Psoas muscle (tissue), 8 donors: ENCODE measurements around the gene AMH. TPM values are rescaled to one million over a fixed set of nuclear protein-coding genes. Genes with fewer than 3 reads are reported as not detected.

Experiments used
- ATAC-seq, 4 donors: fragments of 200-7000 bp; cut with Tn5 transposase; one replicate each; pipeline ENCODE4 v1.9.1; 2020; ENCODE audit warnings: moderate library complexity in 3 of 4, mild to moderate bottlenecking in 2 of 4
- DNase-seq, 2 donors: peaks; one replicate each; pipeline ENCODE4 v3.0.0-alpha.2; 2020
- H3K27ac ChIP-seq: fragments of 200-600 bp; one replicate; pipeline ENCODE4 v1.8.0; 2022
- H3K27me3 ChIP-seq, 3 donors: fragments of 200-600 bp in 1 of 3; one replicate each; pipeline versions ENCODE4 v1.6.1 to v1.8.0; 2013 to 2022; ENCODE audit warnings: low read length in 2 of 3, mild to moderate bottlenecking in 2 of 3, moderate library complexity in 1 of 3; ENCODE audit not compliant: insufficient read depth in 3 of 3
- H3K36me3 ChIP-seq, 2 donors: fragments of 200-600 bp in 1 of 2; one replicate each; pipeline versions ENCODE4 v1.6.1 to v1.8.0; 2013 to 2022; ENCODE audit warnings: low read depth in 1 of 2, mild to moderate bottlenecking in 1 of 2, moderate library complexity in 1 of 2; ENCODE audit not compliant: insufficient read depth in 1 of 2
- H3K4me1 ChIP-seq: fragments of 200-600 bp; one replicate; pipeline ENCODE4 v1.8.0; 2022
- H3K4me3 ChIP-seq: fragments of 200-600 bp; one replicate; pipeline ENCODE4 v1.8.0; 2022; ENCODE audit warnings: mild to moderate bottlenecking
- H3K9me3 ChIP-seq: fragments of 200-600 bp; one replicate; pipeline ENCODE4 v1.8.0; 2022
- WGBS, 3 donors: extraction: QIAGEN DNeasy Blood & Tissue Kit; methylation state at CpG; one replicate each; pipeline versions ENCODE4 v1.1.6 to v1.1.7; 2013; 5-methylcytosine and 5-hydroxymethylcytosine counted together
- intact Hi-C, 2 donors: fragments of 100-400 bp; cut with DNase I; formaldehyde crosslinking; loops; one replicate each; pipeline versions ENCODE4 v1.11.0 to v1.14.2; 2022
- polyA plus RNA-seq, 3 donors: library from polyadenylated mRNA; stranded (reverse); fragments of 200-250 nt; gene quantifications; one replicate each; pipeline ENCODE4 v1.2.3, GENCODE V29; 2013
- total RNA-seq, 4 donors: library from RNA; stranded (reverse); fragmentation: NEBNext Ultra II Directional in 2 of 4; extraction: Animal tissue kit (Norgen Biotek cat#: 25700) in 2 of 4; gene quantifications; one replicate each; pipeline versions ENCODE4 v1.2.1 to v1.2.4, GENCODE V29; 2021 to 2023
- TF ChIP-seq, protein P1 (sequence below): fragments of 200-600 bp; IDR thresholded peaks from one replicate; pipeline ENCODE4 v1.8.0; 2022; ENCODE audit warnings: antibody characterized with exemption
- donor health status: healthy with polysubstance abuse.
- donor health status: DM: no; HTN: no; CAD: no; lungs with moderate emphysema.
- donor health status: Bipolar disorder and iron deficiency.
- donor health status: healthy.
- donor health status: DM: yes; HTN: yes; CAD: no.
- donor health status: DM: no; HTN: no; CAD: no.
- donor health status: DM: no; HTN: no; CAD: no.
- donor health status: DM: yes; HTN: yes; CAD: no.

Gene AMH
- total and polyA plus RNA-seq, 7 donors: 0.38 to 3.6 (median 2.2) TPM

DNA sequence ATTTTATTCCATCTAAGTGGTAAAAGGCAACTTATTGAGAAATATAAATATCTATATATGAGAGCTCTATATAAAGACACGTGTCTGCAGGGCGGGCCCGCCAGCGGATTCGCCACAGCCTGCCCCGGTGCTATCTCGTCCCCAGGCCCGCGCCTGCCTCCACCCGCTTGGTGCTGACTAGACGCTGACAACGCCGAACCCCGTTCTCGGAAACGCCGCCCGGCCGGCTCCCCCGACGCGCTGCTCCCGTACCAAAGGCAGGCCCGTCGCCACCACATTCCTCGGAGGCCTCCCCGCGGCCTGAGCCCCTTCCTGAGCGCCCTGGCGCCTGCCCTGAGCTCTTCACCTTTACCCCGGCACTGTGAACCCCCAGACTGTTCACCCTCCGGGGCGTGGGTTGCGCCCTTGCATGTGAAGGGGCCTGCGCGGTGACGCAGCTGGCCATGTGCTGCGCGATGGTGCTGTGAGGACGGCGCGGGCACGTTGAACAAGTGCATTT lies 19.0 kb upstream of the AMH start:
- DNase-seq (no peak), ATAC-seq (no peak)
- H3K4me1 ChIP-seq: peaks cover 23% of the 10 kb centered on the region
- H3K9me3 ChIP-seq: no peaks in the 10 kb centered on the region
- TF ChIP-seq, protein P1, sequence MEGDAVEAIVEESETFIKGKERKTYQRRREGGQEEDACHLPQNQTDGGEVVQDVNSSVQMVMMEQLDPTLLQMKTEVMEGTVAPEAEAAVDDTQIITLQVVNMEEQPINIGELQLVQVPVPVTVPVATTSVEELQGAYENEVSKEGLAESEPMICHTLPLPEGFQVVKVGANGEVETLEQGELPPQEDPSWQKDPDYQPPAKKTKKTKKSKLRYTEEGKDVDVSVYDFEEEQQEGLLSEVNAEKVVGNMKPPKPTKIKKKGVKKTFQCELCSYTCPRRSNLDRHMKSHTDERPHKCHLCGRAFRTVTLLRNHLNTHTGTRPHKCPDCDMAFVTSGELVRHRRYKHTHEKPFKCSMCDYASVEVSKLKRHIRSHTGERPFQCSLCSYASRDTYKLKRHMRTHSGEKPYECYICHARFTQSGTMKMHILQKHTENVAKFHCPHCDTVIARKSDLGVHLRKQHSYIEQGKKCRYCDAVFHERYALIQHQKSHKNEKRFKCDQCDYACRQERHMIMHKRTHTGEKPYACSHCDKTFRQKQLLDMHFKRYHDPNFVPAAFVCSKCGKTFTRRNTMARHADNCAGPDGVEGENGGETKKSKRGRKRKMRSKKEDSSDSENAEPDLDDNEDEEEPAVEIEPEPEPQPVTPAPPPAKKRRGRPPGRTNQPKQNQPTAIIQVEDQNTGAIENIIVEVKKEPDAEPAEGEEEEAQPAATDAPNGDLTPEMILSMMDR: no peak
- intact Hi-C loops: loop anchor here in 1 of 2 donors (10.0 kb wide), 1 partner anchor 85 kb away; no protein-coding TSS in a partner anchor
- WGBS, 3 donors: 89 to 91% (median 90%) methylated on average over 43 of the region's 43 CpGs
- no peaks in the 10 kb centered on the region for H3K27me3 ChIP-seq
- H3K4me3 ChIP-seq: no peak overlapping the region
- peak overlapping the region; percentile 72 for H3K27ac ChIP-seq
- peaks cover 13 to 72% of the 10 kb centered on the region in 2 donors for H3K36me3 ChIP-seq

DNA sequence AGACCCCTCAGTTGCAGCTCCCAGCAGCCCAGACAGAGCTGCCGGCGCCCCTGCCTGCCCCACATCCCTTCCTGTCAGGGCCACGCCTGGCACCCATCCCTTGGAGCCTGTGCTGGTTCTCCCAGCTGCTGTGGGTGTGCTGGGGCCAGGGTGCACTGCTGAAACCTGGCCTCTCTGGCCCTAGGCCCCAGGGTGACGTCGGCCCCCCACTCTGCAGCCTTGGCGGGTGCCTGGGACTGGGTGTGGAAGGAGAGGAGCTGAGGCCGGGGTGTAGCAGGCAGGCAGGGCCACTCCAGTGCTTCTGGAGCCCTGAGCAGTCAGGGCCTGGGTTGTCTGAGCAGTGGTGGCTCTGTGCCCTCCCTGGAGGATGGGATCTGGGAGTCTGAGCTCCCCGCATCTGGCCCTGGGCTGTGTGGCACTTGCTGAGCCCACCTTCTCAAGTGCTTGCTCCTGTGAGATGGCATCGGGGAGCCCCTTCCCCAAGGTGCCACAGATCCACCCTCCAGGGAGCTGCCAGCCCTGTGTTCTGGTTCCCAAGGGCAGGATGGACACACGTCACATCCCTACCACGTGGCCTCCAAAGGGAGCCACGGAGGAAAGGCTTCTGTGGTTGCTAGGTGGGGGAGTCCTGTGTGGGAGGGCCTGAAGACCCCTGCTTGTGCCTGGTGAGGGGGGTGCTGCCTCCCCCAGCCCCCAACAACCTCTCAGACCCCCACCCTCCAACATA lies 18.2 kb upstream of the AMH start:
- TF ChIP-seq, protein P1: no peak
- Histone ChIP-seq H3K27me3 (no peaks in the 10 kb centered on the region), H3K36me3 (peaks cover 5 to 63% of the 10 kb centered on the region in 2 donors), H3K4me3 (no peak overlapping the region), H3K4me1 (peaks cover 27% of the 10 kb centered on the region), H3K9me3 (no peaks in the 10 kb centered on the region), H3K27ac (peak overlapping the region; percentile 72)
- DNase-seq (peak in 1 of 2 donors; percentile 87), ATAC-seq (peak; percentile 12 to 70 (median 56))
- WGBS, 3 donors: 21 to 33% (median 28%) methylated on average over 10 to 12 of the region's 12 CpGs
- intact Hi-C loops: loop anchor here in 1 of 2 donors (10.0 kb wide), 1 partner anchor 84 kb away; no protein-coding TSS in a partner anchor

DNA sequence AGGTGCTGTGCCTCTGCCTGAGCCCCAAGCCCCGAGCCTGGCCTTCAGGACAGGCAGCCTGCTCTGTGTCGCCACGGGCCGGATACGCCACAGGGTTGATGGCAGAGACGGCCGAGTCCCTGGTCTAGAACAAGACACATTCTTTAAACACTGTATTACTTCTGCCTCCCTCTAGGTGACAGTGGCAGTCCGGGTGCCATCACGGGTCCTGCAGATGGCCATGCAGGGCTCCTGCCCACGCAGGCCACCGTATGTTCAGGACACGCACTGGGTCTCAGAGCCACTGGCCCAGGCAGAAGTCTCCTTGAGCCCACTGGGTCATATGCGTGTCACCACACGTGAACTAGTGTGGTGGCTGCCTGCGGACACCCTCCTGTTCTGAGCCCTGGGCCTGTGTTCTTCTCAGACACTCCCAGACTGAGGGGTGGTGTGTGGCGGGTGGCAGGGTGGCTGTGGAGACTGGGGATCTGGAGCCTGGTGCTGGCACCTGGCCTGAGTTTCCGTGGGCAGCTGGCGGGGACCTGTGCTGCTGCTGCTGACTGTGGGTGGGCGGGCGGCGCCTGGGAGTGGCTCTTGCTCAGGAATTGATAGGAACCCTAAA lies 17.4 kb upstream of the AMH start:
- Histone ChIP-seq H3K36me3 (peaks cover 3 to 55% of the 10 kb centered on the region in 2 donors), H3K4me3 (no peak overlapping the region), H3K9me3 (no peaks in the 10 kb centered on the region), H3K27me3 (no peaks in the 10 kb centered on the region), H3K4me1 (peaks cover 27% of the 10 kb centered on the region), H3K27ac (peak overlapping the region; percentile 72)
- DNase-seq: no peak
- TF ChIP-seq, protein P1: peak; percentile 31
- ATAC-seq: peak in 3 of 4 donors; percentile 4 to 32 (median 26)
- intact Hi-C loops: loop anchor here in 1 of 2 donors (10.0 kb wide), 1 partner anchor 83 kb away; no protein-coding TSS in a partner anchor
- WGBS, 3 donors: 42 to 70% (median 47%) methylated on average over 21 of the region's 21 CpGs

DNA sequence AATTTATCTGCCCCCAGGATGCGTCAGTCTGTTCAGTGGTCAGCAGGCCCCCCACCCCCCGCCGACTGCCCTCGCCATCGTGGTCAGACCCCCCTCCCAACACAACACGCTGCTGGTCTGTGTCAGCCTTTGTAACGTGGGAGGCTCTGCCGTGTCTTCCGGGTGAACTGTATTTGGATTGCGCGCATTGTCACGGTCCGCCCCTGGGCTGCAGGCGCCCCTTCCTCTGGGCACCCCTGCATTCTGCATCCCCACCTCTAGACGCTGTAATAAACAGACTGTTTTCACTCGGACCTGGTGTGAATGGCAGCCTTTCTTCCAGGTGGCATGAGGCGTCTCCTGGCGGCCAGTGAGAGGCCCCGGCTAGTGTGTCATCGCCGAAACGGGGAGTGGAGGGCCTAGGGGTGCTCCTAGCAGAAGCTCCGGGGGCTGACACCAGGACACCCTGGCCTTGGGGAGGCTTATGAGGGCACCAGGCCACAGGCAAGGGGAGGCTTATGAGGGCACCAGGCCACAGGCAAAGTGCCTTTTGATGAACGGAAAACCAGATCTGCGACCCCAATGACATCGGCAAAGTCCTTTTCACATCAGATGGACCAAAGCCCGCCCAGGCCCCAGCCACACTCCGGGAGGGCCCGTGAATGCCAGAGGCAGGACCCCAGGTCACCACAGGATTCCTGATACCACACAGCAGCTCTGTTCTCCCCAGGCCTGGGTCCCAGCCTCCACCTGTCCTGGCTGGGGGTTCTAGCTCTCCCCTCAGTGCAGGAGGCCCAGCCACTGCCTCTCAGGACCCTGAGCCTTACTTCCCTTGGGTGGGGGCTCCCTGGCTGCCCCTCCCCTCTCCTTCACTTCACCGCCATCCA lies 16.6 kb upstream of the AMH start:
- Histone ChIP-seq H3K27me3 (no peaks in the 10 kb centered on the region), H3K27ac (no peak overlapping the region), H3K36me3 (peaks cover 3 to 48% of the 10 kb centered on the region in 2 donors), H3K4me1 (peaks cover 31% of the 10 kb centered on the region), H3K4me3 (no peak overlapping the region), H3K9me3 (no peaks in the 10 kb centered on the region)
- 74 to 82% (median 77%) methylated on average over 30 of the region's 30 CpGs for WGBS, 3 donors
- TF ChIP-seq, protein P1: no peak
- intact Hi-C loops: loop anchor here in 1 of 2 donors (10.0 kb wide), 1 partner anchor 82 kb away; no protein-coding TSS in a partner anchor
- no peak for DNase-seq
- ATAC-seq: no peak
